GM19023 (cell line): ENCODE measurements around the gene C2CD4B.

ENCODE experiments used
- ATAC-seq: cut with Tn5 transposase; IDR thresholded peaks from one replicate; pipeline ENCODE4 v1.9.1; 2021; ENCODE audit warnings: mild to moderate bottlenecking, moderate library complexity; ENCODE audit not compliant: unreplicated experiment

C2CD4B gene

DNA sequence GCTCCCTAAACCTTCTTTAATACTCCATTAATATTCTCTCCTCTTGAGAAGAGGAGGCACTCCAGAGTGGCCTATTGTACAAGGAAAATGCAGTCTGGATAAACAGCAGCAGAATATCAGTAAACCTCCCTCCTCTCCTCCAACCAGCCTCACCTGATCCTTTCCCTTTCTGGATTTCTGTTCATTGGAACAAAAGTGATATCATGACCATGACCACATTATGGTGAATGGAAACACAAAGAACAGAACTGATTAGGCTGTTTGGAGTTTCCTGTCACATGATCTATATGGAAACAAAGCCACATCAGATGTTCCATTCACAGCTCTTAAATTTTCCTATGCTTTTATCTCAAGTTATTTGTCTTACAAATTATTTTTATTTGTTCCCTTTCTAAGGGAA is 14.6 kb downstream of the C2CD4B start:
- no peak for ATAC-seq

DNA sequence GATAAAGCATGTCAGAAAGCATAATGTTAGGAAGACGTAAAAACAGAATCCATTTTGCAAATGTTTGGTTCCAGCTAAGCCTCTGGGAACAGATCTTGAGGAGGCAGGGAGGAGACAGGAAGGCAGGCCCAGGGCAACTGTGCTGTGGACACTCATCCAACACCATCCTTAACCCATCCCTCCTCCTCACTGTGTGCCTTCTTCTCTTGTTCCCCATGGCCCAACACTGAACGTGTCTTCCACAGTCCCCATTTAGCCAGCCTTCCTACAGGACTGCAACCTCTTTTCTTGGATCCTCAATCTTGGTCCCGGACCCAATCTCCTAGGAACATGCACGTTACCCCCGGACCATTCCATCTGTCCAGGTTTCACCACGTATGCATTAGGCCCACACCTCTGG is 15.4 kb downstream of the C2CD4B start:
- no peak for ATAC-seq

DNA sequence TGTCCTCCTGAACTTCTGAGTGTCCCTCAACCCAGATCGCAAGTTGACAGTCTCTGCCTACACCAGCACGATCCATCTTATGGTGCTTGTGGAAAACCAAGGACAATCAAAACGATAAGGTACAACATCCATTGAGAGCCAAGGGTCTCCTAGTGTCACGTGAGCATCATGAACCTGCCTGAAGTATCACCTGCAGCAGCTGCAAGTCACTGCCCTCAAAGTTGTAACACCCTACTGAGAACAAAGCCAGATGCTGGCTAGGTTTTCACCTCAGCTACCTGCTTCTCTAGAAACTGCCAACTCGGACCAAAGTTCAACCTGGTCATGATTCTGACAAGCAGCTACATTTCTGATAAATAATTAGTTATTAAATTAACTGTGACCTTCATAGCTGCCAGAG is 17.5 kb downstream of the C2CD4B start:
- no peak for ATAC-seq

DNA sequence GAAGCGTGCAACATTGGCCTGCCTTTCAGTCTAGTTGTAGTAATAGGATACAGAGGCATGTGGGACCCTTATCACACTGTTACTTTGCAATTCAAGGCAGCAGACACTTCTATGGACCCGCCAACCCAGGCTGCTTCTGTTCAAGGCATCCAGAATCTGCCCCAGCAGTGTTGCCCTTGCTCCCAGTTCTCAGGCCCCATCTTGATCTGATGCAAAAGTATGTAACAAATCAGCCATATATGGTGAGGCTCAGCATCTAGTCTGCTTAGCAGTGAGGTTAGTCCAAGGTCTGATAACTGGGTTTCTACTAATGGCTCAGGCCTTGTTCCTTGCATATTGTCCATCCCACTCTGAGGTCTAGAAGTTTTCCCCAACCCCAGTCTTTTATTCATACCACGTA is 17.9 kb downstream of the C2CD4B start:
- ATAC-seq = no peak

- ATAC-seq = no peak
These were observed 19.9 kb downstream of the C2CD4B start for GRCh38 chr15:62145015-62145735.

DNA sequence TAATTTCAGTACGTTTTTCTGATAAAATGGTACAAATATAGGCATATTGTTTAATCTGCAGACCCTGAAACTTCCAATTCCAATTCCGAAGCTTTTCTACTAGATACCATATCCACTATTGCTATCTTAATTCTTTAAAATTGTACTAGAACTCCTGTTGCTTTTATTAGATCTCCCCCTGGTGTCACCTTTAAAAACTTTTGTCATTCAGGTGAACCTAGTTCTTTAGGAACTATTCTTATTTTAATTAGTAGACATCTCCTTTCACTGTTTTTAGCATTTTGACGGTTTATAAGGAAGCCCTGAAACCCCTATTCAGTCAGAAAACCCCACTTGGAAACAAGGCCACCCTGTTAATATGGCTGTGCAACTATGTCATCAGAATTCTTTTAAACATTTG is 22.3 kb downstream of the C2CD4B start:
- ATAC-seq = no peak

DNA sequence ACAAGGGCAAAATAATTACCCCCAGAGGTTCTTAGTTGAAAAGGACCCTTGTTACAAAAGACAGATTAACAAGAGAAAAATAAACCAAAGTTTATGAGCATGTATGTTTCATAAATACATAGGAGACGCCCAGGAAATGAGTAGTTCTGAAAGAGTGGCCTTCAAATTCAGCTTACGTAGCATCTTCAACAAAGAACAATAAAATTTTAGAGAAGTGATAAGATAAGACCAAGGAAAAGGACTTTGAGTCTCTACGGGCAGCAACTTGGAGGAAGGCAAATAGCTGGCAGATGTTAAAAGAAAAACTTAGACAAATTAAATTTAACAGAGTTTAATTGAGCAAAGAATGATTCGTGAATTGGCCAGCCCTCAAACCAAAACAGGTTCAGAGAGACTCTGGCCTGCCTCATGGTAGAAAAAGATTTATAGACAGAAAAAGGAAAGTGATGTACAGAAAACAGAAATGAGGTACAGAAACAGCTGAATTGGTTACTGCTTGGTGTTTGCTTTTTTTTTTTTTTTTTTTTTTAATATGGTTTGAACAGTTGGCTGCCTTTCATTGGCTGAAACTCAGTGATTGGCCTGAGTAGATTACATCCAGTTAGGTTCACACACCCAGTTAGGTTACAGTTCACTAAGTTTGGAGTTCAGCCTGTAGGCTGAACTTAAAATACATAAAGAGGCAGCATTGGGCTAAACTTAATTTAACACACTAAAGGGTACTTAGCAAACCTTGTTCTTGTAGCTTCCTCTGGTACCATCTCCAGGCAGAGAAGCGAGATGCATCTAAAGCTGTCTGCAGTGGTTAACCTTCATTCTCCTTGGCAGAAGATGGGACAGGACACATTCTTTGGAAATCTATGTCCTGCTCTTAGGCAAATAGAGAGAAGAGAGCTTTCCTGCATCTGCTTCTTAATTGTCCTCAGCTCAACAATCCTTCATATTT is 23.2 kb downstream of the C2CD4B start:
- ATAC-seq = no peak

GRCh38 chr15:62141200-62141599 is 23.9 kb downstream of the C2CD4B start:
- no peak for ATAC-seq

- no peak for ATAC-seq
These were observed 27.0 kb downstream of the C2CD4B start for GRCh38 chr15:62138124-62138523.

- no peak for ATAC-seq
These were observed 27.9 kb downstream of the C2CD4B start for GRCh38 chr15:62136911-62137865.

- ATAC-seq = no peak
These were observed 29.5 kb downstream of the C2CD4B start for GRCh38 chr15:62135532-62136134.

DNA sequence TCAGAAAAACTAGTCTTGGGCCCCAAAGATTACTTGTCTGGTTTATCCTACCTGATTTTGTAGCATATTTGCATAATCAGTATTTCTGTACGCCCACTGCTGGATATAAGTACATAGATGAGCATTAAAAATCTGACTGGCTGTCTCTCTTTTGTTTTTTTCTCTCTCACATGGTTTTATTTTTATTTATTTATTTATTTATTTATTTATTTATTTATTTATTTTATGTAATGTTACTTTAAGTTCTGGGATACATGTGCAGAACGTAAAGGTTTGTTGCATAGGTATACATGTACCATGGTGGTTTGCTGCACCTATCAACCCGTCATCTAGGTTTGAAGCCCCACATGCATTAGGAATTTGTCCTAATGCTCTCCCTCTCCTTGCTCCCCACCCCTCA is 31.9 kb downstream of the C2CD4B start:
- ATAC-seq = no peak

DNA sequence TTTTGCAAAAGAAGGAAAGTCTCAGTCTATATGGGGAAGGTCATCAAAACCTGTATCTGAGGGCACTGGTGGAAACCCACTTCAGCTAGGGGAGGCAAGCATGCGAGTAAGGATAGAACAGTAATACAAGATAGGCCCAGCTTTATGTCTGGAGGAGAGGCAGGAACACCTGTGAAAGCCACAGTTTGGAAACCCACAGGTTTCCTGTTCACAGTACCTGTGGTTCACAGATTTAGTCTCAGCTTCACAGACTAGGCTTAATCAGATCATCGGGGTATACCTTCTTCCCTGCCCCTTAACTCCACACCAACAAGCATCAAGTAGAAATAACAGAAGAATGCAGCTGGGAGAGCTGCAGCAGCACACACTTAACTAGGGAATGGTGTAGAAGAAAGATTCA is 36.2 kb downstream of the C2CD4B start:
- no peak for ATAC-seq

DNA sequence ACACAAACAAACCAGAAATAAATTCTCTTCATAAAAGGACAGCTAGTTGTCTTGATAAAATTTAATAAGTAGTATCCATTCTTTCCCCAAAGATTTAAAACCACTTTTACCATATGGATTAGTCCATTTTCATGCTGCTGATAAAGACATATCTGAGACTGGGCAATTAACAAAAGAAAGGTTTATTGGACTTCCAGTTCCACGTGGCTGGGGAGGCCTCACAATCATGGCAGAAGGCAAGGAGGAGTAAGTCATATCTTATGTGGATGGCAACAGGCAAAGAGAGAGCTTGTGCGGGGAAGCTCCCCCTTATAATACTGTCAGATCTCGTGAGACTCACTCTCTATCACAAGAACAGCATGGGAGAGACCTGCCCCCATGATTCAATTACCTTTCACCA is 38.7 kb downstream of the C2CD4B start:
- ATAC-seq = no peak

DNA sequence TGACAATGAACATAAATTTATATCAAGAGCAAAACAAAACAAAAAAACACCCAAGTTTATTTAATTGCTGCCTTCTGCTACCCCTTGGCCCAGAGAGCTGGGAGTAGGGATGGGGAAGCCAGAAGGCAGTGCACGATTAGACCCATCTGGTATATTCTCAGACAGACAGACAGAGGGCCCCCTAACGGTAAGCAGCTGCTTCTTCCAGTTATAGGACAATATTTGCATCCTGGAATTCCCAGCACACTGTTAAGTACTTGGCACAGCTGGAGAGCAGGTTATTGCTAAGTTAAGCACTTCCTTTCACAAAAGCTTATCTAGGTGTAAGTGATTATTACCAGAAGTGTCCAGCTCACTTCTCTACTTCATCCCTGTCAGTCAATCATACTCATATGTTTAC is 39.3 kb downstream of the C2CD4B start:
- no peak for ATAC-seq

GRCh38 chr15:62124973-62125303 is 40.1 kb downstream of the C2CD4B start:
- ATAC-seq = no peak

DNA sequence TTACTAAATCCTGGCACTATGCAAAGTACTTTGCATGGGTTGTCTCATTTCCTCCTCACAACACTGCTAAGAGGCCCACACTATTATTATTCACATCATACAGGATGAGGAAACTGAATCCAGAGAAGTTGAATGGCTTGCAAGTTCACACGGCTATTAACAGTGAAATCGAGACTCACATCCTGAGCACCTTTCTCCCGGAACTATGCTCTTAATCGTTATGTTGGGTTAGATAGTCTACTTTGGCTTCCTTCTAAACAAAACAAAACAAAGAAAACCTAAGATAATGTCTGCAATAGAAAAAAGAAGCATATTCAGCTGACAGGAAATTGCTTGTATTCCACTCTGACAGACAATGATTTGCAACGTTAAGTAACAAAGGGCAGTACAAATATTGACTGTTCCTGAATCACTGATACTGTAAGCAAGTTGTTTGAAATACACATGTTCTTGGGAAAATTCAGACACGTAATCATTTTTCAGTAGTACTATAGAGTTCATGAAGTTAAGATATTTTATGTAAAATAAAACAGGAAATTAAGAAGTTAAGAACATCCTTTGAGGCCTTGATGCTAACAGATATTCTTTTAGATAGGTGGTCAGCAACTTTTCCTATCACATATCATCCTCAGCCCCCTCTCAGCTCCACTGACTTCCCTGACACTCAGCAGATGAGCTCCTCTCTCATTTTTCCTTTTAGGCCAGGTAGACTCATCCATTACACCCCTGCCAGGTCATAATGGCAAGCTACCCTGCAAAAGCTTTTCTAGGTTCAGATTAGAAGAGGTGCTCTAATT is 40.7 kb downstream of the C2CD4B start:
- no peak for ATAC-seq

GRCh38 chr15:62122249-62122648 is 42.8 kb downstream of the C2CD4B start:
- ATAC-seq = no peak

DNA sequence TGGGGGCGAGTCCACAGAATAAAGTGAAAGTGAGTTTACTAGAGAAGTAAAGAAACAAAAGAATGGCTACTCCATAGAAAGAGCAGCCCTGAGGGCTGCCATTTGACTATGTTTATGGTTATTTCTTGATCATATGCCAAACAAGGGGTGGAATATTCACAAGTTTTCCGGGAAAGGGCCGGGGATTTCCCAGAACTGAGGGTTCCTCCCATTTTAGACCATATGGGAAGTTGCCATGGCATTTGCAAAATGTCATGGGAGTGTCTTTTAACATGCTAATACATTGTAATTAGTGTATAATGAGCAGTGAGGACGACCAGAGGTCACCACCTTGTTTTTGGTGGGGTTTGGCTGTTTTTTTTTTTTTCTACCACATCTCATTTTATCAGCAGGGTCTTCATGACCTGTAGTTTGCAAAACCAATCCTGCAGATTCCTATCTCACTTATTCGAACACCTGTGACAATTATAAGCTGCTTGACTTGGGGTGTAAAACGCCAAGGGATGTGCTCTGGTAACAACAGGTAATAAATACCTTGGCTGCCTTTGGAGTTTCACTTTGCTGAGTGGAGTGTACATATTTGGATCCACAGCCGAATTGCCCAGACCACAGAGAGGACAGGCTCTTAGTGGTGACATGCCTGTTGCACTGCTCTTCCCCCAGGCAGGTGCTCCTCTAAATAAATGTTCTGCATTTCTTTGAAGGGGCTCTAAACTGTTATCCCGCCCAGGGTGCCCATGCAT is 43.6 kb downstream of the C2CD4B start:
- ATAC-seq = no peak
